Lung microvascular endothelial cell (primary cell): ENCODE measurements around the gene POLE. TPM values are rescaled to one million over a fixed set of nuclear protein-coding genes. Genes with fewer than 3 reads are reported as not detected.

ENCODE experiments used
- DNase-seq, 2 donors: peaks; one replicate each; pipeline versions ENCODE4 v3.0.0 to v3.0.0-alpha.2; 2010; ENCODE audit warnings: low read depth in 2 of 2
- total RNA-seq: library from RNA; depleted of rRNA; stranded (reverse); fragments of >200 nt; gene quantifications from 2 replicates; pipeline ENCODE4 v1.2.1, GENCODE V29; 2014

The POLE gene
- total RNA-seq, 1 donor from 2014 or later: 27.4 TPM

GRCh38 chr12:132657004-132657727 is 30.0 kb downstream of the POLE start:
- DNase-seq: no peak

DNA sequence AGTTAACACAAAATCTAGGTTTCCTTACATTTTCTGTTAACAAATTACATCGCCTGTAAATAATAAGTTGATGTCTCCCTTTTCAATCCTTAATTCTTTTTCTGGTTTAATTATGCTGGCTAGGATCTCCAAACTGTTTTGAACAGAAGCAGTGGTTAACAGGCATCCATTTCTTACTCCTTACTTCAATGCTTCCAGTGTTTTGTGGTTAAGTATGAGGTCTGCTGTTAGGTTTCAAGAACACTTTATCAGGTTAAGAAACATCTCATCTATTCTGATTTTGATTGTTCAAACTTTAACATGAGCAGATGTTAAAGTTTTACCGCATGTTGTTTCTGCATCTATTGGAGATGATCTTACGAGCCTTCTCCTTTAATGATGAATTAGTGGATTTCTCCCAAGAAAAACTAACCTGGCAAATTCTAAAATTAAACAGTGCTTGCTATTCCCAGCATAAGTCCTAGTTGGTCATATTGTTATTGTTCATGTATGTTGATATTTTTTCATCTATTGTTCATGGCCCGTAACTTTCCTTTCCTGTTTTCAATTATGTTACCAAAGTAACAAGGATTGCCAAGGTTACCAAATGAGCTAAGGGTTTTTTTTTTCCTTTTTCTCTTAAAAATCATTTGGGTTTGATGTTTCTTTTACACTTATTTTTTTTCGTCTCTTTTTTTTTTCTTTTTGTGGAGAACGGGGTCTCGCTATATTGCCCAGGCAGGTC is 33.4 kb downstream of the POLE start:
- peak; percentile 83 to 87 for DNase-seq

DNA sequence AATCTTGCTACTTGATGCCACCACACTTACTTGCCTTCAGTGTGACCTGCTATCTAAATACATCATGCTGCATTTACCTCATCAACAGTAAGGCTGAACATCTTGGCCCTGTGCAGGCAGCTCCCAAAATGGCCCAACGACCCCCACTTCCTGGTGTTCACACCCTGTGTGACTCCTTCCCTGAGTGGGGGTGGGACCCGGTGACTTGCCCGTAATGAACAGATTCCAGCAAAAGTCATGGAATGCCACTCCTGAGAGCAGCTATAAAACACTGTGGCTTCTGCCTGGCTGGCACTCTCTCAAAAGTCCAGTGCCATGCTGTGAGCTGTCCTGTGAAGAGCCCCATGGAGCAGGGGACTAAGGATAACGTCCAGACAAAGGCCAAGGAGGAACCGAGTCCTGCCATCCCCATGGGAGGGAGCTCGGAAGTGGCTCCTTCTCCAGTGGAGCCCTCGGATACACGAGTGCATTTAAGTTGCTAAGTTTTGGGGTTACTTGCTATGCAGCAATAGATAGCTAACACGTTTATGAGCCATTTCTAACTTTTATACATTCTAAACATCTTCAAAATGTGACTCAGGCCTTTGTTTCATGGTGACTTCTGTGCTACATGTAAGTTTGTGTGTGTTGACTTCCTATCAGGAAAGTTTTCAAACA is 35.6 kb downstream of the POLE start:
- DNase-seq: no peak

- no peak for DNase-seq
These were observed 37.8 kb downstream of the POLE start for GRCh38 chr12:132649226-132649945.

GRCh38 chr12:132648616-132649225 is 38.4 kb downstream of the POLE start:
- DNase-seq: no peak

DNA sequence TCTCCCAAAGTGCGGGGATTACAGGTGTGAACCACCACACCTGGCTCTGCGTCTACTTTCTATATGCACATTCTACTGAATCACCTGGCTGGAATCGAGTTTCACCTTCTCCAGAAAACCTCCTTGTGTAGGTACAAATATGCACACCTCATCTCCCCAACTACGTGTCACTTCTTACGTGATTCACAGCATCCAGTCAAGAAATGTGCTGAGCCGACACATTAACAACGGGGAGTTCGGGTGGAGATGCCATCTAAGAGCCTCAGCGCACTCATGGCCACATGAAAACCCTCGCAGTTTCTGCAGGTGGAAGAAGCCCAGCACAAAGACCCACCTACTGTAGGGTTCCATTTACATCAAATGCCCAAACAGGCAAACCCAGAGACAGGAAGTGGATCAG is 39.3 kb downstream of the POLE start:
- no peak for DNase-seq

DNA sequence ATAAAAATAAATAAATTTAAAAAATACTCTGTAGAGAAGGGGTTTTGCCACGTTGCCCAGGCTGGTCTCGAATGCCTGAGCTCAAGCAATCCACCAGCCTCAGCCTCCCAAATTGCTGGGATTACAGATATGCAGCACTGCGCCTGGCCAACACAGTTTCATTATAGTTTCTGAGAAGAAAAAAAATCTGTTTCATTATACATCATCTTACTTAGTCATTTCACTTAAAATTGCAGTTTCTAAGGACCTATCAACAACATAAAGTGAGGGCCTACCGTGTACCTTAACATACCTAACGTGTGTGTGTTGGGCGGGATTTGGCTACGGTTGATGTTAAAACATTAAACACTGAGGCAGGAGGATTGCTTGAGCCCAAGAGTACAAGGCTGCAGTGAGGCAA is 40.3 kb downstream of the POLE start:
- DNase-seq: no peak

DNA sequence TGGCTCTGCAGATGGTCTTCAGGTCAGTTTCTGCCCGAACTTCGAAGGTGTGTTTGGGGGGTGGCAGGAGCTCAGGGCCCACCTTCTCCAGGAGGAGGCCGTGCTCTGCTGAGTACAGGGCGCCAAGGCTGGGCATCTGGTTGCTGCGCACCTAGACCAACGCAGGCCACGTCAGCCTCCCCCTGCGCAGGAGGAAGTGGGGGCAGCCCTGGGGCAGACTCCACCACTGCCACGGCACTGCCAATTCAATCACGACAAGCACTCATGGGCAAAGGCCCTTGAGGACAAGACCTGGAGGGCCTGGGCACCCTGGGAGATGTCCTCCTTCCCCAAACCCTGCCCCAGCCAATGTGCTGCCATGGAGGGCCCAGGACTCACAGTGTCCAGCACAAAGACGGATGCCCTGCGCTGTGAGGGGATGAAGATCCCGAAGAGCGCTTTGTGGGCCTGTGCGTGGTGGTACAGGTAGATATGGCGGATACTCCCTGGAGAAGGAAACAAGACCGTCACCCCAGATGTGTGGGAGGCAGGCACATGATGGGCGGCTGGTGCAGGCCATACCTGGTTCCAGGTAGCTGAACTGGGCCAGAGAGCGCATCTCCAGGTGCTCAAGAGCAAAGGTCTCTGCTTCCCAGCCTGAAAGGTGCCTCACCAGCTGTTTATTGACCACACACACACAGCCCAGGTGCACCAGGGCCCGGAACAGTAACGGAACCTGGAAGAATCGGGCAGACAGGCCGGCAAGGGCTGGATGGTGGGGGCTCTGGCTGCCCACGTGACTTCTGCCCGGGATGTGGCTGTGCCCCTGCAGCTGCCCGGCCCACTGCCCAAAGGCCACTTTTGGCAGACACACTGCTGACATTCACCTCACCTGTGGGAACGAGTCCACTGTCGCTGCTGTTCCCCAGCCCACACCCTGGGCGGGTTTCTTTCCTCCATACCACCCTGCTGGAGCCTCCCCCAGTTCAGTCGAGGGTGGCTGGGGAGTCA is 44.0 kb downstream of the POLE start:
- DNase-seq: no peak

DNA sequence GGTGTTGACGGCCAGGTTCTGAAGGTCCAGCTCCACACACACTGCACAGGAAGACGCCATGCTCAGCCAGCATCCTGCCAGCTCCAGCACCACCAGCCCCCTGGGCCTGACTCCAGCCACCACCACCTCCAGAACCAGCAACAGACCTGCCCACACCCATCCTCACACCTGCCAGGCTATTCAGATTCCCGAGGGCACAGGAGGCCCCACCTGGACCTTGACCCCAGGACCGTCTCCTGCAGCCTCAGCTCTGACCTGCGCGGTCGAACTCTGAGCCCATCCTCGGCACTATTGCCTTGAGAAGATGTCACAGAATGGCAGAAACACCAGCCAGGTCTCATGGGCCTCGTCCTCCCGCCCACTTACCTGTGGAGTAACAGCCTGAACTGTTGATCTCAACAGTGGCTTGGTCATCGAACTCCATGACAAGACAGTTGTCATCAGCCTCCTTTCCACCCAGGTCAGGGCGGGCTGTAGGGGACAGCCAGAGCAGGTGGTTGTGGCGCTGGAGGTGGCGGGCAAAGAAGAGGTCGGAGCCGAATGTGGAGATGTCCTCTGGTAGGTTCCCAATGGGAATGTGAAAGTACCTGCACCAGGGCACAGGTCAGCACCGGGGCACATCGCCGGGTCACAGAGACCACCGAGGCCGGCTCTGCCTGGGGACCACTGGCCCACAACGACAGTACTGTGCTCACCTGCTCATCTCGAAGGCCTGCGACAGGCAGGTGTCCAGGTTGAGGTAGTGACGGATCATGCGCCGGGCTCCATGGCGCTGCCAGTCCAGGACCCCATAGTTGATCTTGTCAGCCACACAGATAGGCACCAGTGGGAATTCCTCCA is 45.1 kb downstream of the POLE start:
- DNase-seq: no peak

DNA sequence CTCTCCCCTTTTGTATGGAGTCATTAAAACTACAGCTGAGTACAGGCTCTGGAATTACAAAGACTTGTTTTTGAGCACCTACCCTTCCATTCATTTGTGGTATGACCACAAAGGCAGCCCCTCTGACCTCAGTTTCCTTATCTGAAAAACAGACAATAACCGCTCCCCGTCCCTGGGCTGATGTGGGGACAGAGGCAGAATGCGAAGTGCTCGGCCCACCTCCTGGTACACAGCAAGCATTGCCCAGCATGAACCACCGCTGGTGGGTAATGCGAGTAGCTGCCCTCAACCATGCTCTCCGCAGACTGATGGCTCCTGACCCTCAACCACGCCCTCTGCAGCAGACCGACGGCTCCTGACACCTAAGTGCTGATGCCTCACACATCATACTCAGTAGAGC is 46.2 kb downstream of the POLE start:
- DNase-seq: no peak

GRCh38 chr12:132639956-132640520 is 47.1 kb downstream of the POLE start:
- no peak for DNase-seq

GRCh38 chr12:132638541-132639408 is 48.4 kb downstream of the POLE start:
- peak; percentile 58 to 83 for DNase-seq

DNA sequence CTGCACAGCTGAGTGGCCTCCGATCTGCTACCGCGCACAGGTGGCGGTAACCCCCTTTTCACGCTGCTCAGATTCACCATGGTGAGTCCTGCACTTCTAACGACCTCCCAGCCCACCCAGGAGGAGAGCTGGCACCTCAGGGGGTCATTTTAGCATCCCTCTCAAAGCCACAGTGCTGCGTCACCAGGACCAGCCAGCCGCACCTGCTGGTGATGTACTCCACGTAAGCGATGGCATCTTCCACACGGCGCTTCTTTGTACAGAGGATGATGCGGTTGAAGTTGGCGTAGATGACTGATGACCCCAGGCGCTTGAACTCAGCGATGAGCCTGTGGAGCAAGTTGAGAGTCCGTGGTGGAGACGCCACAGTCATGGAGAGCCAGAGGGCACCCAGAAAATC is 49.3 kb downstream of the POLE start:
- DNase-seq: no peak

- no peak for DNase-seq
These were observed 51.8 kb downstream of the POLE start for GRCh38 chr12:132635076-132635955.

- DNase-seq: no peak
These were observed 52.6 kb downstream of the POLE start for GRCh38 chr12:132634411-132634990.

- DNase-seq: no peak
These were observed 53.2 kb downstream of the POLE start for GRCh38 chr12:132633901-132634300.

DNA sequence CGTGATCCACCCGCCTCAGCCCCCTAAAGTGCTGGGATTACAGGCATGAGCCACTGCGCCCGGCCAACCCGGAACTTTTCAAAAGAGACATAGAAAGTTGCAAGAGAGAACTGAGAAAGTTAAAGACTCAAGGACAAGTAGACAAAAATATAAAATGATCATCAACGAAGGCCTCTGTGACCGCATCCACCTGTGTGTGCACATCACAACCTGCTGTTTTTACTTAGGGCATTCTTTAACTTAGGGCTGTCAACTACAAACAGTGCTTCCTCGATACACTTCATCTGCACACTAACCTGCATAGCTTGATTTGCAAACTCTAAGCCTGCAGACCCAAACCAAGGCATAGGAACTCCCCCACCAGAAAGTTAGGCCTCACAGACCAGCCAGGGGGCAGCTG is 53.7 kb downstream of the POLE start:
- no peak for DNase-seq
